GM12878 (cell line): ENCODE data around the gene PGM5. TPM values are rescaled to one million over a fixed set of nuclear protein-coding genes. Genes with fewer than 3 reads are reported as not detected.

Experiments used
- BCL11A ChIP-seq: IDR thresholded peaks from 2 replicates; pipeline ENCODE4 v1.6.1; 2011; ENCODE audit warnings: low read depth, low read length
- CBX3 ChIP-seq: fragments of 200-600 bp; sonication (generic); IDR thresholded peaks from 2 replicates; pipeline ENCODE4 v1.6.1; 2016; ENCODE audit warnings: low read depth, borderline replicate concordance
- EP300 ChIP-seq, 2 experiments: fragments of 150-350 bp in 1 of 2; IDR thresholded peaks; 2 replicates each; pipeline ENCODE4 v1.6.1; 2011 to 2012; ENCODE audit warnings: low read depth in 2 of 2, low read length in 2 of 2, borderline replicate concordance in 1 of 2, improper control_type of control experiment in 1 of 2, inconsistent platforms in 1 of 2; ENCODE audit not compliant: control insufficient read depth in 1 of 2
- KLF5 ChIP-seq: fragments of 450-650 bp; IDR thresholded peaks from 2 replicates; pipeline ENCODE4 v1.6.1; 2014; ENCODE audit warnings: mild to moderate bottlenecking; ENCODE audit not compliant: partially characterized antibody
- RFX5 ChIP-seq: IDR thresholded peaks from 2 replicates; pipeline ENCODE4 v1.6.1; 2011; ENCODE audit warnings: low read depth, low read length, improper control_type of control experiment
- SMC3 ChIP-seq: IDR thresholded peaks from 2 replicates; pipeline ENCODE4 v1.6.1; 2011; ENCODE audit warnings: low read length, improper control_type of control experiment, borderline replicate concordance
- TAF1 ChIP-seq: IDR thresholded peaks from 2 replicates; pipeline ENCODE4 v1.6.1; 2011; ENCODE audit warnings: mild to moderate bottlenecking, low read depth, low read length, borderline replicate concordance
- TBL1XR1 ChIP-seq: IDR thresholded peaks from 2 replicates; pipeline ENCODE4 v1.6.1; 2012; ENCODE audit warnings: low read depth, low read length, improper control_type of control experiment
- USF2 ChIP-seq: IDR thresholded peaks from 2 replicates; pipeline ENCODE4 v1.6.1; 2011; ENCODE audit warnings: low read depth, low read length, improper control_type of control experiment, borderline replicate concordance
- ZNF24 ChIP-seq: fragments of 450-650 bp; IDR thresholded peaks from 2 replicates; pipeline ENCODE4 v1.6.1; 2017; ENCODE audit warnings: antibody characterized with exemption, mild to moderate bottlenecking
- ZNF384 ChIP-seq: IDR thresholded peaks from 2 replicates; pipeline ENCODE4 v1.6.1; 2012; ENCODE audit warnings: low read depth, mild to moderate bottlenecking, low read length, improper control_type of control experiment, borderline replicate concordance
- polyA plus RNA-seq, 11 experiments: library from polyadenylated mRNA; depleted of rRNA in 4 of 11; unstranded in 6 of 11; stranded (reverse) in 5 of 11; fragments of >200 nt; fragmentation: Nextera tagmentation in 4 of 11; fragmentation: Illumina TruSeq in 1 of 11; extraction: Ambion mirVana in 4 of 11; extraction: Trizol in 1 of 11; gene quantifications; 1 replicate in 1 of 11; 2 replicates in 10 of 11; pipeline versions ENCODE4 v1.2.1 to v1.2.3, GENCODE V29; 2011 to 2016; ENCODE audit warnings: inconsistent platforms in 2 of 11, missing spikeins in 2 of 11, low read depth in 1 of 11
- total RNA-seq, 4 experiments: library from RNA; depleted of rRNA in 3 of 4; stranded (reverse); fragments of >200 nt in 3 of 4; fragmentation: Illumina TruSeq in 1 of 4; extraction: Trizol in 1 of 4; gene quantifications; 2 replicates each; pipeline versions ENCODE4 v1.2.1 to v1.2.3, GENCODE V29; 2013 to 2021
- TF ChIP-seq, protein P1 (sequence below): fragments of 450-650 bp; IDR thresholded peaks from 2 replicates; pipeline ENCODE4 v1.6.1; 2016; ENCODE audit warnings: mild to moderate bottlenecking, moderate library complexity, borderline replicate concordance

The PGM5 gene
- total and polyA plus RNA-seq, 10 of the 15 experiments (the other 5 are each of a cell fraction or from before 2014, with no cell fraction given): 0.28 to 0.73 TPM; not detected in 8

DNA sequence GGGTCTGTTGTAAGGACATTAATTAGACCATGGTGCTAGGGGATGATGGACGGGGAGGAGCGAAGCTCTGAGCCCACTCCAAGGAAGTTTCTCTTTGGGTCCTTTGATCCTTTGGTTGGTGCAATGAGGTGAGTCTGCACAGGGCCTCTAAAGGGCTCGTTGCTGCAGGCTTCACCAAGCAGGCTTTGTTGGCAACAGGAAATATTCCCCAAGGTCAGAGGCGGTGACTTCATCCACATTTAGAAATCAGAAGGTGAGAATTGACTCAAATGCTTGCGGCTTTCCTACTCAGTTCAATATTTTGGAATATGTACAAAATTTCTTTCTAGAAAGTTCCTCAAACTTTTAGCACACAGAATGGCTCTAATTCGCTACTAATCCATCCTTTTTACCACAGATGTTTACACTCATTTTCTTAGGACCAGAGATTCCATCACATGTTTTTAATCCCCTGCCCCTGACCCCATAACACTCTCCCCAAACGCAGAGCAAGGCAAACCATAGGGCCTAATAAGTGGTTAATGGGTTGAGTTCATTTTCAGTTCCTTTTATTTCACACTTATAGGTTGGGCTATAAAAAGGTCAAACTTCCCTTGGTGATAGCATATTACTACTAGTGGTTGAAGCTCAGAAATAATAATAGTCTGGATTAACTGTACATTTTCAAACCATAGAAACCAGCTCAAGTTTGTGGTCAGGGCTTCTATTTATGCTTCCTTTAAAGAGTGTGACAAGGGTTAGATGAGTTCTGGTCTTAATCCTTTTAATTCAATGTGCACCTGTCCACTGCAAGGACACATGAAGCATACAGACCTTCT is 221.6 kb downstream of the PGM5 start (continued):
- TF ChIP-seq EP300 (IDR thresholded peaks at IDR 0.05; ENCODE audit: borderline replicate concordance in 1 of 2, control insufficient read depth in 1 of 2, low read depth in 2 of 2, low read length in 2 of 2) (peak in 1 of 2 experiments; percentile 58), BCL11A (peak; percentile 73), USF2 (no peak), RFX5 (no peak), TBL1XR1 (peak; percentile 79), SMC3 (no peak), TAF1 (no peak), ZNF24 (no peak), ZNF384 (no peak), KLF5 (no peak), CBX3 (no peak)
- TF ChIP-seq, protein P1, sequence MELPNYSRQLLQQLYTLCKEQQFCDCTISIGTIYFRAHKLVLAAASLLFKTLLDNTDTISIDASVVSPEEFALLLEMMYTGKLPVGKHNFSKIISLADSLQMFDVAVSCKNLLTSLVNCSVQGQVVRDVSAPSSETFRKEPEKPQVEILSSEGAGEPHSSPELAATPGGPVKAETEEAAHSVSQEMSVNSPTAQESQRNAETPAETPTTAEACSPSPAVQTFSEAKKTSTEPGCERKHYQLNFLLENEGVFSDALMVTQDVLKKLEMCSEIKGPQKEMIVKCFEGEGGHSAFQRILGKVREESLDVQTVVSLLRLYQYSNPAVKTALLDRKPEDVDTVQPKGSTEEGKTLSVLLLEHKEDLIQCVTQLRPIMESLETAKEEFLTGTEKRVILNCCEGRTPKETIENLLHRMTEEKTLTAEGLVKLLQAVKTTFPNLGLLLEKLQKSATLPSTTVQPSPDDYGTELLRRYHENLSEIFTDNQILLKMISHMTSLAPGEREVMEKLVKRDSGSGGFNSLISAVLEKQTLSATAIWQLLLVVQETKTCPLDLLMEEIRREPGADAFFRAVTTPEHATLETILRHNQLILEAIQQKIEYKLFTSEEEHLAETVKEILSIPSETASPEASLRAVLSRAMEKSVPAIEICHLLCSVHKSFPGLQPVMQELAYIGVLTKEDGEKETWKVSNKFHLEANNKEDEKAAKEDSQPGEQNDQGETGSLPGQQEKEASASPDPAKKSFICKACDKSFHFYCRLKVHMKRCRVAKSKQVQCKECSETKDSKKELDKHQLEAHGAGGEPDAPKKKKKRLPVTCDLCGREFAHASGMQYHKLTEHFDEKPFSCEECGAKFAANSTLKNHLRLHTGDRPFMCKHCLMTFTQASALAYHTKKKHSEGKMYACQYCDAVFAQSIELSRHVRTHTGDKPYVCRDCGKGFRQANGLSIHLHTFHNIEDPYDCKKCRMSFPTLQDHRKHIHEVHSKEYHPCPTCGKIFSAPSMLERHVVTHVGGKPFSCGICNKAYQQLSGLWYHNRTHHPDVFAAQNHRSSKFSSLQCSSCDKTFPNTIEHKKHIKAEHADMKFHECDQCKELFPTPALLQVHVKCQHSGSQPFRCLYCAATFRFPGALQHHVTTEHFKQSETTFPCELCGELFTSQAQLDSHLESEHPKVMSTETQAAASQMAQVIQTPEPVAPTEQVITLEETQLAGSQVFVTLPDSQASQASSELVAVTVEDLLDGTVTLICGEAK: no peak

Other genes with a start within 250 kb of the PGM5 start
- gene ZNG1C, start 114.6 kb upstream of the PGM5 start, total RNA-seq (2014; rRNA removed): 27.7 and 35.5 TPM in 2 replicates
- 39.2 and 55.8 TPM in 2 replicates for gene ZNG1C, start 114.6 kb upstream of the PGM5 start, total RNA-seq (2014; rRNA removed; fragmentation: Illumina TruSeq; extraction: Trizol)
- 30.1 and 43.6 TPM in 2 replicates for gene ZNG1C, start 114.6 kb upstream of the PGM5 start, total RNA-seq (2021)
- 50.0 and 58.5 TPM in 2 replicates for gene ZNG1C, start 114.6 kb upstream of the PGM5 start, polyA plus RNA-seq (2011; rRNA removed)
- 63.0 and 79.0 TPM in 2 replicates for gene ZNG1C, start 114.6 kb upstream of the PGM5 start, polyA plus RNA-seq (2014; fragmentation: Illumina TruSeq; extraction: Trizol)
- 100 to 1,000 TPM; 101 to 111 TPM for gene ZNG1C, start 114.6 kb upstream of the PGM5 start, polyA plus RNA-seq (2014; fragmentation: Nextera tagmentation; extraction: Ambion mirVana)
- 54.6 and 57.6 TPM in 2 replicates for gene ZNG1C, start 114.6 kb upstream of the PGM5 start, polyA plus RNA-seq (2014; rRNA removed)
- gene ZNG1C, start 114.6 kb upstream of the PGM5 start, polyA plus RNA-seq (2016; fragmentation: Nextera tagmentation; extraction: Ambion mirVana): 10 to 100 TPM; 83.2 to 87.5 TPM
- 0.11 and 0.22 TPM in 2 replicates for gene FOXD4L3, start 53.7 kb upstream of the PGM5 start, total RNA-seq (2014; rRNA removed)
- gene FOXD4L3, start 53.7 kb upstream of the PGM5 start, total RNA-seq (2014; rRNA removed; fragmentation: Illumina TruSeq; extraction: Trizol): not detected in 2 replicates
- 0.11 TPM in 1 of 2 replicates, not detected in the other for gene FOXD4L3, start 53.7 kb upstream of the PGM5 start, total RNA-seq (2021)
- gene FOXD4L3, start 53.7 kb upstream of the PGM5 start, polyA plus RNA-seq (2011; rRNA removed): 0.07 and 0.08 TPM in 2 replicates
- gene FOXD4L3, start 53.7 kb upstream of the PGM5 start, polyA plus RNA-seq (2014; fragmentation: Illumina TruSeq; extraction: Trizol): not detected in 2 replicates
- not detected for gene FOXD4L3, start 53.7 kb upstream of the PGM5 start, polyA plus RNA-seq (2014; fragmentation: Nextera tagmentation; extraction: Ambion mirVana)
- gene FOXD4L3, start 53.7 kb upstream of the PGM5 start, polyA plus RNA-seq (2014; rRNA removed): not detected in 2 replicates
- gene FOXD4L3, start 53.7 kb upstream of the PGM5 start, polyA plus RNA-seq (2016; fragmentation: Nextera tagmentation; extraction: Ambion mirVana): not detected
- not detected in 2 replicates for gene TMEM252, start 184.3 kb downstream of the PGM5 start, total RNA-seq (2014; rRNA removed)
- gene TMEM252, start 184.3 kb downstream of the PGM5 start, total RNA-seq (2014; rRNA removed; fragmentation: Illumina TruSeq; extraction: Trizol): not detected in 2 replicates
- not detected in 2 replicates for gene TMEM252, start 184.3 kb downstream of the PGM5 start, total RNA-seq (2021)
- gene TMEM252, start 184.3 kb downstream of the PGM5 start, polyA plus RNA-seq (2011; rRNA removed): not detected in 2 replicates
- gene TMEM252, start 184.3 kb downstream of the PGM5 start, polyA plus RNA-seq (2014; fragmentation: Illumina TruSeq; extraction: Trizol): not detected in 2 replicates
- not detected for gene TMEM252, start 184.3 kb downstream of the PGM5 start, polyA plus RNA-seq (2014; fragmentation: Nextera tagmentation; extraction: Ambion mirVana)
- gene TMEM252, start 184.3 kb downstream of the PGM5 start, polyA plus RNA-seq (2014; rRNA removed): not detected in 2 replicates
- not detected for gene TMEM252, start 184.3 kb downstream of the PGM5 start, polyA plus RNA-seq (2016; fragmentation: Nextera tagmentation; extraction: Ambion mirVana)